HEK293T (cell line): ENCODE measurements around the gene SRMS.

Experiments
- CTCF ChIA-PET: fragments of 350-600 bp; formaldehyde crosslinking; extraction: SDS; loops from one replicate; lab custom pipeline; 2021; ENCODE audit warnings: antibody characterized with exemption, inconsistent platforms; lab: Yijun Ruan, JAX
- POLR2A ChIA-PET: fragments of 350-600 bp; formaldehyde crosslinking; extraction: SDS; loops from one replicate; lab custom pipeline; 2020; ENCODE audit warnings: antibody characterized with exemption, inconsistent platforms; lab: Yijun Ruan, JAX
- DNase-seq: peaks from one replicate; pipeline ENCODE4 v3.0.0; 2012; ENCODE audit warnings: mixed read lengths; ENCODE audit errors: extremely low spot score
- ARNT ChIP-seq: fragments of 450-650 bp; IDR thresholded peaks from 2 replicates; pipeline ENCODE4 v1.6.1; 2017; ENCODE audit warnings: mild to moderate bottlenecking
- BHLHE40 ChIP-seq: fragments of 450-650 bp; IDR thresholded peaks from 2 replicates; pipeline ENCODE4 v1.6.1; 2016; ENCODE audit warnings: mild to moderate bottlenecking, moderate library complexity, borderline replicate concordance
- CTBP1 ChIP-seq: fragments of 450-650 bp; IDR thresholded peaks from 2 replicates; pipeline ENCODE4 v1.6.1; 2016; ENCODE audit warnings: borderline replicate concordance
- ELF4 ChIP-seq: fragments of 450-650 bp; IDR thresholded peaks from 2 replicates; pipeline ENCODE4 v1.6.1; 2017; ENCODE audit warnings: antibody characterized with exemption
- FOXA1 ChIP-seq: fragments of 450-650 bp; IDR thresholded peaks from 2 replicates; pipeline ENCODE4 v1.6.1; 2016; ENCODE audit warnings: mild to moderate bottlenecking
- FOXK2 ChIP-seq: fragments of 450-650 bp; IDR thresholded peaks from 2 replicates; pipeline ENCODE4 v1.6.1; 2016; ENCODE audit warnings: mild to moderate bottlenecking
- FOXM1 ChIP-seq: fragments of 450-650 bp; IDR thresholded peaks from 2 replicates; pipeline ENCODE4 v1.6.1; 2017; ENCODE audit warnings: mild to moderate bottlenecking, borderline replicate concordance
- HDGF ChIP-seq: fragments of 450-650 bp; IDR thresholded peaks from 2 replicates; pipeline ENCODE4 v1.6.1; 2017; ENCODE audit warnings: antibody characterized with exemption, borderline replicate concordance
- L3MBTL2 ChIP-seq: fragments of 450-650 bp; conservative IDR thresholded peaks from 2 replicates; pipeline ENCODE4 v1.6.1; 2016; ENCODE audit warnings: mild to moderate bottlenecking
- LEF1 ChIP-seq: fragments of 450-650 bp; IDR thresholded peaks from 2 replicates; pipeline ENCODE4 v1.6.1; 2017; ENCODE audit warnings: mild to moderate bottlenecking, borderline replicate concordance
- NFRKB ChIP-seq: fragments of 450-650 bp; IDR thresholded peaks from 2 replicates; pipeline ENCODE4 v1.6.1; 2016; ENCODE audit warnings: mild to moderate bottlenecking, moderate library complexity
- SP1 ChIP-seq: fragments of 450-650 bp; IDR thresholded peaks from 2 replicates; pipeline ENCODE4 v1.6.1; 2017
- SUZ12 ChIP-seq: fragments of 450-650 bp; IDR thresholded peaks from 2 replicates; pipeline ENCODE4 v1.6.1; 2016; ENCODE audit warnings: mild to moderate bottlenecking
- TARDBP ChIP-seq: fragments of 450-650 bp; IDR thresholded peaks from 2 replicates; pipeline ENCODE4 v1.6.1; 2016
- ZNF384 ChIP-seq: fragments of 450-650 bp; IDR thresholded peaks from 2 replicates; pipeline ENCODE4 v1.6.1; 2016
- TF ChIP-seq, protein P1 (sequence below): fragments of 450-650 bp; IDR thresholded peaks from 2 replicates; pipeline ENCODE4 v1.6.1; 2016

Gene SRMS

DNA sequence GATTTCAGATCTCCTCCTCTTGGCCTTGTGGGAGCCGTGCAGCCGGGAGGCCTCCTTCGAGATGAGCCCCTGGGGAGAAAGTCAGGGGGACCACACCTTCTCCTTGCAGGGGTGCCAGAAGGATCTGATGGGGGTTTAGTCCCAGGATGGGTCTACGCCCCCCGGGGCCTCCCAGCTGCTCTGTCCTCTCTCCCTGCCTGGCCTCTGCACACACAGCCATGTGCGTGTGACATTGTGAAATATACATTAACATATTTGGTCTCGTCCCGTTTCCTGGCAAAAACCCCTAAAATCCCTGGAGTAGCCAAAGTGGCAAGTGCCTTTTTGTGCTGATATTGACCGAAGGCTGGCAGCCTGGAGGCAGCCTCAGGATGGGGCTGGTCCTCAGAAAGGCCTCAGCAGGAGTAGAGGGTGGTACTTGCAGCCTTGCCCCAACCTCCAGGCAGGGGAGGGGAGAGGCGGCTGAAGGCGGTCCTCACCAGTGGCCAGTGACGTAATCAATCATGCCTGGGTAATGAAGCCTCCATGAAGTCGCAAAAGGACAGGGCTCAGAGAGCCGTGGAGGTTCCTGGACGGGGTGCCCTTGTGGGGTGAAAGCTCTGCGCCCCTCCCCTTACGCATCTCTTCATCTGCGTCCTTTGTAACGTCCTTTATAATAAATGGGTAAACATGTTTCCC, 31.6 kb upstream of the SRMS start:
- ChIA-PET POLR2A (no interaction called here), CTCF (no interaction called here)
- no peak for DNase-seq
- TF ChIP-seq TARDBP (no peak), ELF4 (no peak), SP1 (no peak)
- TF ChIP-seq, protein P1, sequence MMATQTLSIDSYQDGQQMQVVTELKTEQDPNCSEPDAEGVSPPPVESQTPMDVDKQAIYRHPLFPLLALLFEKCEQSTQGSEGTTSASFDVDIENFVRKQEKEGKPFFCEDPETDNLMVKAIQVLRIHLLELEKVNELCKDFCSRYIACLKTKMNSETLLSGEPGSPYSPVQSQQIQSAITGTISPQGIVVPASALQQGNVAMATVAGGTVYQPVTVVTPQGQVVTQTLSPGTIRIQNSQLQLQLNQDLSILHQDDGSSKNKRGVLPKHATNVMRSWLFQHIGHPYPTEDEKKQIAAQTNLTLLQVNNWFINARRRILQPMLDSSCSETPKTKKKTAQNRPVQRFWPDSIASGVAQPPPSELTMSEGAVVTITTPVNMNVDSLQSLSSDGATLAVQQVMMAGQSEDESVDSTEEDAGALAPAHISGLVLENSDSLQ = no peak

DNA sequence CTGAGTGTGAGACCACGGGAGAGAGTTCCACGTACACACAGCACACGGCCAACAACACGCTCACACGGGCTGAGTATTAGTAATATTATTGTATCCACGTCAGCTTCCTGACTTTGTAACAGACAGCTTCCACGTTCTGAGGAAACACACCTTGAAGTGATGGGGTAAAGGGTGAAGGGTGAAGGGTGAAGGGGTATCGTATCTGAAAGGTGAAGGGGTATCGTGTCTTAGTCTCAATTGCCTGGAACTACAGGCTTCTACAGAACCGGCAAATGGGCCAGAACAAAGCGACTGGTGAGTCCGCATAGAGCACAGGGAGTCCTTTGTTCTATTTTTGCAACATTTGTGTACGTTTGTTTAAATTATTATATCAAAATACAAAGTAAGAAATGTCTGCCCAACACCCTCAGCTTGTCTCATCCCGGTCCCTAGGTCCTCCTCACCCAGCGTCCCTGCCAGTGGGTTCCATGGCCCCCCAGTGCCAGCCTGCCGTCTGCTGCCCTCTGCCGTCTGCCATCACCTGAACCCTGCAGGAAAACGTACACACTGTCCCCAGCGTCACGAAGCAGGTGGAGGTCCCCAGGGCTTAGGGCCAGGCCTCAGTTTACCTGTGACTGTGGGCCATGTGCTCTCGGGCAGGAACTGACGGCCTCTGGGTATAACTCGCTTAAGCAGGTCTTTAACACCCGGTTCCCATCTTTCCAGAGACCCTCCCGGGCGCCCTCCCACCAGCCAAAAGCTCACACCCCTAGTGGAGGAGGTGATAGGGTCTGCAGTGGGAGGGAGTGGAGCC, 30.9 kb upstream of the SRMS start:
- POLR2A ChIA-PET = no interaction called here
- TF ChIP-seq HDGF = no peak
- no peak for DNase-seq
- CTCF ChIA-PET = no interaction called here

DNA sequence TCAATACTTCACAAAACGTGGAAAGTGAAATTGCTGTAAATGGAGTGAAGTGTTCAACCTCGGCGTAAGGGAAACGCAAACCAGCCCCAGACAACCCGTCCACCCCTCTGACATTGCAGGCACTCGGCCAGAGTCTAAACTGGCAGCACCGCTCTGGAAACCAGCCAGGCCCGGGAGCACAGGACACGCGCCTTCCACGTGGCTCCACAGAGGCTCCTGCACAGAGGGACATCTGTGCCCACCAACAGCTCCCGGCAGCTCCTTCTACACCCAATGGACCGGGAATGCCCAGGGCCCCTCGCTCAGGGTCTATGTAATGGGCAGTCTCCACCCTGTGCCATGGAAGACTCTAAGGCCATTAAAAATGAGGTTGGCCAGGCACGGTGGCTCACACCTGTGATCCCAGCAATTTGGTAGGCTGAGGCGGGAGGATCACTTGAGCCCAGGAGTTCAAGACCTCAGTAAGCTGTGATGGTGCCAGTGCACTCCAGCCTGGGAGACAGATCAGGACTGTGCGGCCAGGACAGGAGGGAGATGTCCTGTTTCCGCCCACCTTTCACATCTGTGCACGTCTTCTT, 29.9 kb upstream of the SRMS start:
- TF ChIP-seq LEF1 (no peak), FOXK2 (no peak), TARDBP (no peak), SUZ12 (no peak), ARNT (no peak), HDGF (no peak), L3MBTL2 (no peak), CTBP1 (no peak), ELF4 (no peak), SP1 (no peak), BHLHE40 (no peak), FOXA1 (no peak), ZNF384 (no peak), NFRKB (no peak), FOXM1 (no peak)
- DNase-seq = no peak
- ChIA-PET POLR2A (no interaction called here), CTCF (no interaction called here)

DNA sequence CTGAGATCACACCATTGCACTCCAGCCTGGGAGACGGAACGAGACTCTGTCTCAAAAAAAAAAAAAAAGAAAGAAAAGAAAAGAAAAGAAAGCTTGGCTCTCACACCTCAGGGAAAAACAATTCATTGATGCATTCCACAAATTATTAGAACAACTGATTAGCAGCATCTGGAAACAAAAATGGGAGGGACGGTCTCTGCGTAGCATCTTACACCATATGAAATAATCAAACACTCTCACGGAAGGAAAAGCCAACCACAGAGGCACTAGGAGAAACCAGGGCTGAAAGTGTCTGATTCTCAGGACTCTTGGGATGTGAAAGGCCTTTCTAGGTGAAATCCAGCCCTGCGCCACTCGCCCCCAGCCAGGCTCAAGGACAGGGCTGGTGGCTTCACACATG, 28.8 kb upstream of the SRMS start:
- no peak for DNase-seq
- TF ChIP-seq BHLHE40 (no peak), ARNT (no peak), ZNF384 (no peak), TARDBP (no peak), SP1 (no peak), HDGF (no peak), L3MBTL2 (no peak), SUZ12 (no peak), FOXK2 (no peak), NFRKB (no peak), LEF1 (no peak), CTBP1 (no peak)
- TF ChIP-seq, protein P1 = no peak
- ChIA-PET POLR2A (no interaction called here), CTCF (interaction anchor here (0.6 kb wide), 1 partner anchor 12 kb away, joined by 3 read pairs; no protein-coding TSS in a partner anchor)

DNA sequence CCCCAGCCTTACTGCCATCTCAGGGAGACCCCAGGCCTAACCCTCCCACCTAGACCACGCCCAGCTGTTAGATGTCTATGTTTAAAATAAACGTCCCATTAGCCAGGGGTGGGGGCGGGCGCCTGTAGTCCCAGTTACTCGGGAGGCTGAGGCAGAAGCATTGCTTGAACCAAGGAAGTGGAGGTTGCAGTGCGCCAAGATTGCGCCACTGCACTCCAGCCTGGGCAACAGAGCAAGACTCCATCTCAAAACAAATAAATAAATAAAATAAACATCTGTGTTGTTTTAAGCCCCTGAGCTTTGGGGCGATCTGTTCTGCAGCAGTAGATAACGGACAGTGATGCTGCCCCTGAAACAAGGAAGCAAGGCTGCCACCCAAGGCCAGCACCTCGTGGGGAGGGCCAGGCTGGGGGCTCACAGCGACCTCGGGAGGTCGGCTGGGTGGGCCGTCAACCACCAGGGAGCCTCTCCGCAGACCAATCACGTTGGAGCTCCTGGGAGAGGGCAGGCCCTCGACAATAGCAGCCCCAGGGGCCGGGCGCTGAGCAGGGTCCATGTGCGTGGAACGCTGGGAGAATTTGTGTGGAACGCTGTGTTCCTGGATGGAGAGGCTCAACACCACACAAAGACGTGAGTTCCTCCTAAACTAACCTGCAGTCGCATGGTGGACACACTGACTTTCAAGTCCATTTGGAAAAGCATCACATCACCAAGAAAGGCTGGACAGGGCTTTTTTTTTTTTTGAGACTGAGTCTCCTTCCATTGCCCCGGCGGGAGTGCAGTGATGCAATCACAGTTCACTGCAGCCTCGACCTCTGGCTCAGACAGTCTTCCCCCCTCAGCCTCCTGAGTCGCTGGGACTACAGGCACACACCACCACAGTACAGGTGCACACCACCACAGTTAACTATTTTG, 27.5 kb upstream of the SRMS start:
- TF ChIP-seq ZNF384 = peak; percentile 92
- no peak; the same call in 1 of the 2 replicates for TF ChIP-seq L3MBTL2
- ChIA-PET CTCF (interaction anchor here (0.6 kb wide), 1 partner anchor 702 kb away, joined by 4 read pairs; no protein-coding TSS in a partner anchor), POLR2A (interaction anchor here (0.6 to 2.0 kb wide), 11 partner anchors 13 to 83 kb away, joined by 3 to 10 read pairs (median 5); partner anchors contain the start of genes GMEB2 and RTEL1)
- no peak for DNase-seq

DNA sequence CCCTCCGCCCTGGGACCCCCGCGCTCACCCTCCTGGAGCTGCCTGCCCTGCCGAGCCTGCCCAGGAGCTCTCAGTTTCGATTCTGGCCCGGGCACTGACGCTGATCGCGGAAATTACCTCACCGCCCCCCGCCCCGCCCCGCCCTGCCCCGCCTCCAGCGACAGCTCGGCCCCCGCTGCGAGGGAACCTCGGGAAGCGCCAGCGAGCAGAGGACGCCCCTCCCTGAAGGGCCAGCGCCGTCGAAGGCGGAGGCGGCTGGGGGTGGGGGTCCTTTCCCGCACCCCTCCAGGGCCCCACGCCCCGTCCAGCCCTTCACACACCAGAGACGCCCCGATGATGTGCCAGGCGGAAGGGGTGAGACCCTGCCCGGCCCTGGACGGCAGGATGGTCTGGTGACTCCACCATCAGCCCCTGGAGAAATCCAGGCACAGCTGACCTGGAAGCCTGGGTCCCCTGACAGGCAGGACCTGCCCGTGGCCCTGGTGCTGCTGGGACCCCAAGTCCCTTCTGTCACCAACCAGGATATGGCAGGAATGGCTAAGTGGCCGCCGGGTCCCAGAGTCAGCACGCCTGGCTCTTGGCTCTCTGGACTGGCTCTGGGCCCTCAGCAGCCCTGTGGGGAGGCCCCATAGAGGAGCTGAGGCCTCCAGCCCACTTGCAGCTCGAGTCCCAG, 26.7 kb upstream of the SRMS start, which contains the start of gene HELZ2:
HELZ2 (minus strand) TSS at position 84 of the 673 bp plus-strand sequence. CDS start 1,854 bp downstream, outside the sequence.
- no peak for TF ChIP-seq LEF1
- no peak for TF ChIP-seq HDGF
- TF ChIP-seq TARDBP = no peak
- TF ChIP-seq SP1 = no peak
- no peak for TF ChIP-seq ARNT
- no peak for TF ChIP-seq L3MBTL2
- TF ChIP-seq, protein P1 = no peak
- no peak for TF ChIP-seq FOXK2
- no peak for TF ChIP-seq NFRKB
- TF ChIP-seq BHLHE40 = no peak
- no peak for TF ChIP-seq FOXM1
- no peak for TF ChIP-seq ELF4
- TF ChIP-seq ZNF384 = no peak
- no peak for TF ChIP-seq FOXA1
- TF ChIP-seq CTBP1 = no peak
- no peak for TF ChIP-seq SUZ12
- CTCF ChIA-PET = interaction anchor here (0.6 kb wide), 1 partner anchor 702 kb away, joined by 4 read pairs; no protein-coding TSS in a partner anchor
- POLR2A ChIA-PET = interaction anchor here (0.6 to 2.0 kb wide), 14 partner anchors 9 to 134 kb away, joined by 3 to 10 read pairs (median 4); partner anchors contain the start of genes ARFRP1, GMEB2, RTEL1 and ZGPAT
- DNase-seq = peak; percentile 78
